Measurements from ENCODE around the gene PALM. TPM values are rescaled to one million over a fixed set of nuclear protein-coding genes. Genes with fewer than 3 reads are reported as not detected.

The PALM gene
- total RNA-seq, 1 experiment from 2014 or later = 43.7 TPM

DNA sequence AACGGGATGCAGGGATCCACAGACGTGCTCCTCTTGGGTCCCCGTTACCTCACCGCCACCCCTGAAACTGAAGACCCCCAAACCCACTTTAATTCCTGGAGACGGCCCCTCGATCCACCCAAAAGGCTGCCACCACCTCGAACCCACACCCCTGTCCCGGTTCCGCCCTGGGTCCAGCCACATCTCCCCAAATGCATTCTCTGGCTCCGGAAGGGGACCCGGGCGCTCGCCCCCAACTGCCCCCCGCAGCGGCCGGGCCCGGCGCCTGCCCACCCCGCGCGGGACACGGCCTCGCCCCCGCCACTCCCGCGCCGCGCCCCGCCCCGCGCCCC lies 32.8 kb upstream of the PALM start:
- TF ChIP-seq YY1 (IDR thresholded peaks at IDR 0.05; ENCODE audit: extremely low read depth, insufficient replicate concordance, low read depth, low read length) (no peak), POLR2AphosphoS5 (IDR thresholded peaks at IDR 0.05; ENCODE audit: low read depth, low read length) (no peak)

GRCh38 chr19:676339-677105 lies 32.2 kb upstream of the PALM start, which contains the start of gene FSTL3:
Gene FSTL3, plus strand, starts transcription at chr19:676392. Its CDS starts 32 bp downstream, at chr19:676424.
- peak within 1 kb of the TSS; percentile 90 for H3K9ac ChIP-seq (ENCODE audit: low read length)
- DNase-seq (ENCODE audit: low read depth, low spot score) (no peak), ATAC-seq (no peak)
- BruUV-seq (replicated peaks) = TSS peak; percentile 55
- H3K9me2 ChIP-seq (ENCODE audit: insufficient read depth) = no peaks in the 10 kb centered on the region
- no peaks in the 10 kb centered on the region for H4K20me1 ChIP-seq (ENCODE audit: insufficient read depth)
- peak within 1 kb of the TSS; percentile 62 to 85 for H3K4me3 ChIP-seq (replicated peaks in 1 of 2; ENCODE audit: low read depth in 1 of 2, low read length in 2 of 2)
- intact Hi-C loops (cut with micrococcal nuclease) = no loop called here
- H3K27ac ChIP-seq (ENCODE audit: low read depth, low read length) = peak within 1 kb of the TSS; percentile 75
- H3K4me2 ChIP-seq (ENCODE audit: low read length) = peak within 1 kb of the TSS; percentile 98
- no peaks in the 10 kb centered on the region for H3K9me3 ChIP-seq (ENCODE audit: control insufficient read depth in 1 of 2, insufficient read depth in 1 of 2, low read depth in 1 of 2, low read length in 2 of 2)
- TF ChIP-seq ZFX (IDR thresholded peaks at IDR 0.05) = peak; percentile 47; the same call in 1 of the 2 replicates
- no peak for TF ChIP-seq ATF3 (IDR thresholded peaks at IDR 0.05)
- TF ChIP-seq POLR2AphosphoS5 (IDR thresholded peaks at IDR 0.05; ENCODE audit: low read depth, low read length) = peak; percentile 84
- TF ChIP-seq YY1 (IDR thresholded peaks at IDR 0.05; ENCODE audit: extremely low read depth, insufficient replicate concordance, low read depth, low read length) = no peak
- no peak for TF ChIP-seq EZH2phosphoT487 (IDR thresholded peaks at IDR 0.05; ENCODE audit: borderline replicate concordance)
- no peak for TF ChIP-seq EGR1 (IDR thresholded peaks at IDR 0.05; ENCODE audit: low read depth)
- TF ChIP-seq, protein P1, sequence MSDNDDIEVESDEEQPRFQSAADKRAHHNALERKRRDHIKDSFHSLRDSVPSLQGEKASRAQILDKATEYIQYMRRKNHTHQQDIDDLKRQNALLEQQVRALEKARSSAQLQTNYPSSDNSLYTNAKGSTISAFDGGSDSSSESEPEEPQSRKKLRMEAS (IDR thresholded peaks at IDR 0.05) = peak; percentile 52
- TF ChIP-seq TCF7L2 (IDR thresholded peaks at IDR 0.05; ENCODE audit: borderline replicate concordance, extremely low read depth, insufficient read depth, insufficient read length) = no peak
- no peak for TF ChIP-seq JUND (IDR thresholded peaks at IDR 0.05)
- ChIA-PET CTCF (interaction anchor here (0.6 to 1.4 kb wide), 2 partner anchors 13 to 564 kb away, joined by 5 to 6 read pairs; partner anchors contain the start of gene RNF126), RAD21 (ENCODE audit: low non-redundant PET in 1 of 2, low total read pairs in 2 of 2, uncharacterized antibody in 2 of 2, unreplicated experiment in 2 of 2) (interaction anchor here in 1 of 2 experiments (1.0 kb wide), 2 partner anchors 13 to 58 kb away, joined by 4 to 6 read pairs; partner anchors contain the start of gene RNF126), POLR2A (interaction anchor here (1.1 to 1.5 kb wide), 5 partner anchors 11 to 76 kb away, joined by 4 to 5 read pairs (median 4); partner anchors contain the start of genes MISP and RNF126)
- no peak within 1 kb of the TSS for H2AFZ ChIP-seq (ENCODE audit: low read depth, low read length, poor library complexity, severe bottlenecking)
- peaks cover 21 to 47% of the 10 kb centered on the region in 2 experiments for H3K4me1 ChIP-seq (ENCODE audit: control insufficient read depth in 1 of 2, insufficient read depth in 2 of 2, low read length in 2 of 2)
- peaks cover 22% of the 10 kb centered on the region; the same call in 1 of the 2 replicates for H3K79me2 ChIP-seq (ENCODE audit: insufficient read depth, low read length)
- no peaks in the 10 kb centered on the region for H3K27me3 ChIP-seq (ENCODE audit: insufficient read depth, low read length)
- H3K36me3 ChIP-seq (ENCODE audit: control insufficient read depth in 1 of 2, insufficient read depth in 2 of 2, low read length in 2 of 2) = no peaks in the 10 kb centered on the region; a peak in 1 of 4 replicates

More for the DNA sequence above, 32.8 kb upstream of the PALM start:
- H3K9me3 ChIP-seq (ENCODE audit: control insufficient read depth in 1 of 2, insufficient read depth in 1 of 2, low read depth in 1 of 2, low read length in 2 of 2) = no peaks in the 10 kb centered on the region
- H3K27ac ChIP-seq (ENCODE audit: low read depth, low read length) = peak overlapping the region; percentile 75; the same call in 1 of the 2 replicates
- H4K20me1 ChIP-seq (ENCODE audit: insufficient read depth) = no peaks in the 10 kb centered on the region
- H3K4me1 ChIP-seq (ENCODE audit: control insufficient read depth in 1 of 2, insufficient read depth in 2 of 2, low read length in 2 of 2) = peaks cover 17 to 42% of the 10 kb centered on the region in 2 experiments
- H3K4me3 ChIP-seq (replicated peaks in 1 of 2; ENCODE audit: low read depth in 1 of 2, low read length in 2 of 2) = peak overlapping the region; percentile 62 to 85
- ChIA-PET CTCF (no interaction called here), POLR2A (interaction anchor here (1.2 kb wide), 2 partner anchors 13 to 28 kb away, joined by 4 to 5 read pairs; partner anchors contain the start of gene RNF126), RAD21 (ENCODE audit: low non-redundant PET in 1 of 2, low total read pairs in 2 of 2, uncharacterized antibody in 2 of 2, unreplicated experiment in 2 of 2) (no interaction called here)
- intact Hi-C loops (cut with micrococcal nuclease) = no loop called here
- H3K9ac ChIP-seq (ENCODE audit: low read length) = peak overlapping the region; percentile 90
- ATAC-seq (no peak), DNase-seq (ENCODE audit: low read depth, low spot score) (no peak)
- H3K27me3 ChIP-seq (ENCODE audit: insufficient read depth, low read length) = no peaks in the 10 kb centered on the region
- BruUV-seq (replicated peaks) = no TSS peak
- no peaks in the 10 kb centered on the region for H3K9me2 ChIP-seq (ENCODE audit: insufficient read depth)
- H3K79me2 ChIP-seq (ENCODE audit: insufficient read depth, low read length) = peaks cover 22% of the 10 kb centered on the region; the same call in 1 of the 2 replicates
- no peaks in the 10 kb centered on the region; a peak in 1 of 4 replicates for H3K36me3 ChIP-seq (ENCODE audit: control insufficient read depth in 1 of 2, insufficient read depth in 2 of 2, low read length in 2 of 2)
- H2AFZ ChIP-seq (ENCODE audit: low read depth, low read length, poor library complexity, severe bottlenecking) = no peak overlapping the region
- H3K4me2 ChIP-seq (ENCODE audit: low read length) = peak overlapping the region; percentile 98
